Measurements from ENCODE around the gene LTBP3.

GRCh38 chr11:65586247-65586630, 28.1 kb upstream of the LTBP3 start:
- TF ChIP-seq FOXA1 (IDR thresholded peaks at IDR 0.05) (no peak), HNF4A (conservative IDR thresholded peaks at IDR 0.05) (no peak), JUND (IDR thresholded peaks at IDR 0.05) (no peak)

Data from liver (tissue), 2 donors.